WTC11 (cell line): ENCODE measurements around the gene HSD3B7.

ENCODE experiments used
- CBFB ChIP-seq: sonication (generic); formaldehyde crosslinking; IDR thresholded peaks from 2 replicates; pipeline ENCODE4 v1.8.1; 2022; ENCODE audit warnings: mild to moderate bottlenecking, low read depth, missing genetic modification reagents
- EMX1 ChIP-seq: fragments of 250-450 bp; sonication (Bioruptor Pico); IDR thresholded peaks from 2 replicates; pipeline ENCODE4 v1.8.0; 2021; ENCODE audit warnings: mild to moderate bottlenecking
- FOXJ3 ChIP-seq: sonication (generic); formaldehyde crosslinking; IDR thresholded peaks from 2 replicates; pipeline ENCODE4 v1.9.0; 2021; ENCODE audit warnings: missing genetic modification reagents, mild to moderate bottlenecking, borderline replicate concordance
- JAZF1 ChIP-seq: fragments of 250-450 bp; sonication (Bioruptor Pico); IDR thresholded peaks from 2 replicates; pipeline ENCODE4 v1.9.0; 2021; ENCODE audit warnings: moderate library complexity, mild to moderate bottlenecking, inconsistent platforms
- JUN ChIP-seq: sonication (generic); formaldehyde crosslinking; IDR thresholded peaks from 2 replicates; pipeline ENCODE4 v1.8.0; 2023; ENCODE audit warnings: mild to moderate bottlenecking, missing genetic modification reagents
- MXD4 ChIP-seq: fragments of 250-450 bp; sonication (Bioruptor Pico); IDR thresholded peaks from 2 replicates; pipeline ENCODE4 v1.8.0; 2021; ENCODE audit warnings: mild to moderate bottlenecking, moderate library complexity, borderline replicate concordance
- NR2C2 ChIP-seq: sonication (generic); formaldehyde crosslinking; IDR thresholded peaks from 2 replicates; pipeline ENCODE4 v1.8.0; 2022; ENCODE audit warnings: mild to moderate bottlenecking, missing genetic modification reagents
- PRDM15 ChIP-seq: sonication (generic); formaldehyde crosslinking; IDR thresholded peaks from 2 replicates; pipeline ENCODE4 v1.8.0; 2022; ENCODE audit warnings: missing genetic modification reagents
- SMAD3 ChIP-seq: sonication (generic); formaldehyde crosslinking; IDR thresholded peaks from 2 replicates; pipeline ENCODE4 v1.8.0; 2022; ENCODE audit warnings: missing genetic modification reagents, mild to moderate bottlenecking, borderline replicate concordance
- SP1 ChIP-seq: sonication (generic); formaldehyde crosslinking; conservative IDR thresholded peaks from 2 replicates; pipeline ENCODE4 v1.8.1; 2022; ENCODE audit warnings: missing genetic modification reagents
- ZNF317 ChIP-seq: sonication (generic); formaldehyde crosslinking; IDR thresholded peaks from 2 replicates; pipeline ENCODE4 v1.8.1; 2023; ENCODE audit warnings: low read depth, mild to moderate bottlenecking, moderate library complexity, missing genetic modification reagents, borderline replicate concordance
- ZNF396 ChIP-seq: fragments of 250-450 bp; sonication (Bioruptor Pico); IDR thresholded peaks from 2 replicates; pipeline ENCODE4 v1.8.0; 2021; ENCODE audit warnings: mild to moderate bottlenecking, moderate library complexity, borderline replicate concordance
- ZNF425 ChIP-seq: fragments of 250-450 bp; sonication (Bioruptor Pico); conservative IDR thresholded peaks from 2 replicates; pipeline ENCODE4 v1.9.0; 2021; ENCODE audit warnings: mild to moderate bottlenecking
- TF ChIP-seq, protein P1 (sequence below): fragments of 200-600 bp; IDR thresholded peaks from 2 replicates; pipeline ENCODE4 v1.8.0; 2022; ENCODE audit warnings: antibody characterized with exemption

- no peak for TF ChIP-seq SMAD3 (CRISPR knock-in tag)
- TF ChIP-seq, protein P1, sequence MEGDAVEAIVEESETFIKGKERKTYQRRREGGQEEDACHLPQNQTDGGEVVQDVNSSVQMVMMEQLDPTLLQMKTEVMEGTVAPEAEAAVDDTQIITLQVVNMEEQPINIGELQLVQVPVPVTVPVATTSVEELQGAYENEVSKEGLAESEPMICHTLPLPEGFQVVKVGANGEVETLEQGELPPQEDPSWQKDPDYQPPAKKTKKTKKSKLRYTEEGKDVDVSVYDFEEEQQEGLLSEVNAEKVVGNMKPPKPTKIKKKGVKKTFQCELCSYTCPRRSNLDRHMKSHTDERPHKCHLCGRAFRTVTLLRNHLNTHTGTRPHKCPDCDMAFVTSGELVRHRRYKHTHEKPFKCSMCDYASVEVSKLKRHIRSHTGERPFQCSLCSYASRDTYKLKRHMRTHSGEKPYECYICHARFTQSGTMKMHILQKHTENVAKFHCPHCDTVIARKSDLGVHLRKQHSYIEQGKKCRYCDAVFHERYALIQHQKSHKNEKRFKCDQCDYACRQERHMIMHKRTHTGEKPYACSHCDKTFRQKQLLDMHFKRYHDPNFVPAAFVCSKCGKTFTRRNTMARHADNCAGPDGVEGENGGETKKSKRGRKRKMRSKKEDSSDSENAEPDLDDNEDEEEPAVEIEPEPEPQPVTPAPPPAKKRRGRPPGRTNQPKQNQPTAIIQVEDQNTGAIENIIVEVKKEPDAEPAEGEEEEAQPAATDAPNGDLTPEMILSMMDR, result no peak
- no peak for TF ChIP-seq FOXJ3 (CRISPR knock-in tag)
- no peak for TF ChIP-seq JUN
- no peak for TF ChIP-seq CBFB (CRISPR knock-in tag)
- no peak for TF ChIP-seq SP1 (CRISPR knock-in tag)
- no peak for TF ChIP-seq NR2C2 (CRISPR knock-in tag)
- TF ChIP-seq ZNF317 (CRISPR knock-in tag), result no peak
- TF ChIP-seq PRDM15 (CRISPR knock-in tag), result no peak
- no peak for TF ChIP-seq JAZF1 (CRISPR knock-in tag)
- TF ChIP-seq EMX1 (CRISPR knock-in tag), result no peak
- no peak for TF ChIP-seq ZNF425 (CRISPR knock-in tag)
- no peak for TF ChIP-seq MXD4 (CRISPR knock-in tag)
- no peak for TF ChIP-seq ZNF396 (CRISPR knock-in tag)
Observed at GRCh38 chr16:30958175-30959079, 26.6 kb upstream of the HSD3B7 start.
